ENCODE results near the gene PHKA1. TPM values are rescaled to one million over a fixed set of nuclear protein-coding genes. Genes with fewer than 3 reads are reported as not detected.
"Not testable (repeated sequence)": the region's sequence is repeated elsewhere in the genome, so short reads cannot be mapped to it uniquely, and the experiment has no call there.

PHKA1 gene
- polyA plus RNA-seq, 5 donors: 2.4 to 5.3 (median 4.2) TPM

- DNase-seq: not testable (repeated sequence)
These were observed 44.6 kb downstream of the PHKA1 start for GRCh38 chrX:72669508-72669907.

- DNase-seq: no peak
These were observed 47.7 kb downstream of the PHKA1 start for GRCh38 chrX:72666451-72666850.

GRCh38 chrX:72663737-72664136, 50.4 kb downstream of the PHKA1 start:
- no peak for DNase-seq

- no peak for DNase-seq
These were observed 51.9 kb downstream of the PHKA1 start for GRCh38 chrX:72662020-72662747.

- no peak for DNase-seq
These were observed 54.4 kb downstream of the PHKA1 start for GRCh38 chrX:72659723-72660122.

GRCh38 chrX:72652082-72652481, 62.0 kb downstream of the PHKA1 start:
- no peak for DNase-seq

- no peak for DNase-seq
These were observed 69.2 kb downstream of the PHKA1 start for GRCh38 chrX:72644946-72645345.

GRCh38 chrX:72641611-72642010, 72.5 kb downstream of the PHKA1 start:
- DNase-seq: no peak

- DNase-seq: no peak
These were observed 78.2 kb downstream of the PHKA1 start for GRCh38 chrX:72635930-72636329.

GRCh38 chrX:72634331-72634730, 79.8 kb downstream of the PHKA1 start:
- DNase-seq: no peak

- DNase-seq: no peak
These were observed 83.9 kb downstream of the PHKA1 start for GRCh38 chrX:72630185-72630584.

GRCh38 chrX:72624194-72624593, 89.9 kb downstream of the PHKA1 start:
- no peak for DNase-seq

GRCh38 chrX:72621625-72622485, 92.3 kb downstream of the PHKA1 start:
- DNase-seq: no peak

GRCh38 chrX:72621163-72621562, 92.9 kb downstream of the PHKA1 start:
- DNase-seq: no peak

- no peak for DNase-seq
These were observed 93.5 kb downstream of the PHKA1 start for GRCh38 chrX:72620550-72621145.

GRCh38 chrX:72609313-72609712, 104.8 kb downstream of the PHKA1 start:
- no peak for DNase-seq

- no peak for DNase-seq
These were observed 109.4 kb downstream of the PHKA1 start for GRCh38 chrX:72604705-72605104.

GRCh38 chrX:72604112-72604511, 110.0 kb downstream of the PHKA1 start:
- DNase-seq: no peak

GRCh38 chrX:72591038-72591437, 123.1 kb downstream of the PHKA1 start:
- DNase-seq: not testable (repeated sequence)

- DNase-seq: no peak
These were observed 129.9 kb downstream of the PHKA1 start for GRCh38 chrX:72584163-72584562.

GRCh38 chrX:72576141-72576894, 137.8 kb downstream of the PHKA1 start:
- no peak for DNase-seq

GRCh38 chrX:72573158-72573511, 141.0 kb downstream of the PHKA1 start:
- no peak for DNase-seq
